Fibroblast of villous mesenchyme (primary cell): ENCODE results near the gene TYMS. TPM values are rescaled to one million over a fixed set of nuclear protein-coding genes. Genes with fewer than 3 reads are reported as not detected.

ENCODE experiments used
- DNase-seq: peaks from one replicate; pipeline ENCODE4 v3.0.0-alpha.2; 2010; ENCODE audit warnings: low read depth
- H3K4me3 ChIP-seq: 2 replicates; pipeline ENCODE4 v1.5.1; 2011; ENCODE audit warnings: low read depth, mild to moderate bottlenecking, low read length
- total RNA-seq: library from RNA; depleted of rRNA; stranded (reverse); fragments of >200 nt; gene quantifications from 2 replicates; pipeline ENCODE4 v1.2.3, GENCODE V29; 2012
- TF ChIP-seq, protein P1 (sequence below): IDR thresholded peaks from 2 replicates; pipeline ENCODE4 v1.5.1; 2012; ENCODE audit warnings: low read depth, mild to moderate bottlenecking, low read length; ENCODE audit not compliant: insufficient read depth

The TYMS gene
- total RNA-seq, 1 donor = 15.1 TPM

DNA sequence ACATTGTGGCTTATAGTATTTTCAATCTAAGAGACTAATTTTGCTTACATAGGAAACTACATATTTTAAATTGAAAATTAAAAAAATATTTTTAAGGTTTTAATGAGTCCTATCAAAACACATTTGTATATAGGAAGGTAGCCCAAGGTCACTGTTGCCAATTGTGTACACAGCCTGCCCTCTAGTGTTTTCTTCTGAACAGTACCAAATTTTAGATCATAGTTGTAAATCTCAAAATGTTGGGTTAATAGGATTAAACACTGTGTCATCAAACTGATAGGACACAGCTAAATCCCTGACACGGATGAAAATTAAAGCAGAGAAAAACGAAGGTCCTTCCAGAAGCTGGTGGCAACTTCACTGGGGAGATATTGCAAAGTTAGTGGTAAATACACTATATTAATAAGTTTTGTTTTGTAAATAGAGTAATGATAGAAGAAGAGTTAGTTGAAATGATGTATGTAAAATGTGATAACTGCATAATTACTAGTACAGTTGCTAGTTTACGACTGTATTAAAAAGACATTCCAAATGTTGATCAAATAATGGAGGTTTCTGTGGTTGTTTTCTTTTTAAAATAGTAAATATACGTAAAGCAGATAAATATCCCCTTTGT is 41.0 kb upstream of the TYMS start:
- DNase-seq = peak; percentile 62
- TF ChIP-seq, protein P1, sequence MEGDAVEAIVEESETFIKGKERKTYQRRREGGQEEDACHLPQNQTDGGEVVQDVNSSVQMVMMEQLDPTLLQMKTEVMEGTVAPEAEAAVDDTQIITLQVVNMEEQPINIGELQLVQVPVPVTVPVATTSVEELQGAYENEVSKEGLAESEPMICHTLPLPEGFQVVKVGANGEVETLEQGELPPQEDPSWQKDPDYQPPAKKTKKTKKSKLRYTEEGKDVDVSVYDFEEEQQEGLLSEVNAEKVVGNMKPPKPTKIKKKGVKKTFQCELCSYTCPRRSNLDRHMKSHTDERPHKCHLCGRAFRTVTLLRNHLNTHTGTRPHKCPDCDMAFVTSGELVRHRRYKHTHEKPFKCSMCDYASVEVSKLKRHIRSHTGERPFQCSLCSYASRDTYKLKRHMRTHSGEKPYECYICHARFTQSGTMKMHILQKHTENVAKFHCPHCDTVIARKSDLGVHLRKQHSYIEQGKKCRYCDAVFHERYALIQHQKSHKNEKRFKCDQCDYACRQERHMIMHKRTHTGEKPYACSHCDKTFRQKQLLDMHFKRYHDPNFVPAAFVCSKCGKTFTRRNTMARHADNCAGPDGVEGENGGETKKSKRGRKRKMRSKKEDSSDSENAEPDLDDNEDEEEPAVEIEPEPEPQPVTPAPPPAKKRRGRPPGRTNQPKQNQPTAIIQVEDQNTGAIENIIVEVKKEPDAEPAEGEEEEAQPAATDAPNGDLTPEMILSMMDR = peak; percentile 74

DNA sequence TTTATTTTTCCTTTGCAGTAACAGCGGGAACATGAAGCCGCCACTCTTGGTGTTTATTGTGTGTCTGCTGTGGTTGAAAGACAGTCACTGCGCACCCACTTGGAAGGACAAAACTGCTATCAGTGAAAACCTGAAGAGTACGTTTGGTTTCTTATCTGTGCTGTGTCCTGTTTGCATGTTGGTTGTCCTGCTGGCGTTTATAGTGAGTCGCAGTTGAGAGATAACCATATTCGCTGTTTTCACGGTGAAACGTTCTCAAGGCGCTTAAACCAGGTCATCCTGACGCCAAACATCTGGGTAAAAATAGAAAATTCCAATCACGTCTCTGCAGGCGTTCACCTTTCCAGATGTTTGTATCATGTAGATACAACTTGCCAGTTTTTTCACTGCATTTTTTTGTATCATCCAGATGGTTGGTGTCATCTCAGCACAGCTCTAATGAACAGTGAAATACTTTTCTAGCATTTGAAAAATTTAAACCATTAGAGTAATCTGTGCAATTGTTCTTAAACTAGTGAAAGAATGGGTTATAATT is 39.4 kb upstream of the TYMS start:
- TF ChIP-seq, protein P1 = no peak
- DNase-seq = no peak
- no peak overlapping the region for H3K4me3 ChIP-seq

More for the DNA sequence above, 41.0 kb upstream of the TYMS start:
- H3K4me3 ChIP-seq = no peak overlapping the region

DNA sequence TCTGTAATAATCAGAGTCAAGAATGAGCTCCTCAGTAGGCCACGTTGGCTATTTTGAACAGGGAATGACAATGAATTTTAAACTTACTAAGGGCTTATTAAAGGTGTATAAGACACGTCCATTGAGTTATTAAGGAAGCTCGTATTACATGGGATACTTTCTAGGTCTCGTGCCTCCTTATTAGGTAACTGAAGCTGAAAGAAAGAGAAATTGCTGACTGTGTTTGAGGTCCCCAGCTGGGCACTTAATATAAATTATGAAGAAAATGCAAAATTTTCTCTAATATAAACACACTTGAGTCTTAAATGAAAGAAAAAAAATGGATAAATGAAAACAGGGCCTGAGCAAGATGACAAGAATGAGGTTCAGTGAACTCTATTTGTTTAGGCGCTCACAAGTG is 38.8 kb upstream of the TYMS start:
- TF ChIP-seq, protein P1 = no peak
- no peak for DNase-seq
- H3K4me3 ChIP-seq = no peak overlapping the region

DNA sequence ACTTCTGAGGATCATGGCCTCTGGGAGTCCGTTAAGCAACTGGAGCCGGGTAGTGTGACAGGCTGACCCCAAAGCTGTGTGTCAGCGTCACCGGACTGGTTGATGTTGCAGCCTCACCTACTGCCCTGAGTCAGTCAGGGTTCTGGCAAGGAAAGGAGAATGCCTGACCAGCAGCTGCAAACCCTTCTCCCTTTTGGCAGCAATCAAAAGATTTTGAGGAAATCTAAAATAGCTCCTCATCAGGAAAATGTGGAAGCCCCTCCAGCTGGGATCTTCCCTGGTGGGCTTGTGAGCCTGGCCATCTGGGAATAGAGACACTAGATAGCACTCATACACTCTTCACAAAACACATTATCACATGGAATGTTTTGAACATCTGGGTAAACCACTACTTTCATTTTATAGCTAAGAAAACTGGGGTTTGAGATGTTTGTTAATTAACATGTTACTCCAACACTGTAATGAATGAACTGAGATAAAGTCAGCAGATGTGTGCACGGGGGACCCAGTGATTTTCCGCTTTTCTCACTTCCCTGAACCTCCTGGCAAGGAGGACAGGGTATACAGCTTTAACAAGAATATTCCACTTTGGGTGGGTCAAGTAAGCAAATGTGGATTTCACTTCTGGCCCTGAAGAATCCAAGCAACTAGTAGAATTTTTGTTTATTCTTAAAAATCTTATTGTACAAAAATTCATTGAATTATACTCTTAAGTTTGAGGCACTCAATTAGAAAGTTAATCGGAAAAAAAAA is 36.0 kb upstream of the TYMS start:
- H3K4me3 ChIP-seq = no peak overlapping the region
- TF ChIP-seq, protein P1 = no peak
- peak; percentile 30 for DNase-seq

DNA sequence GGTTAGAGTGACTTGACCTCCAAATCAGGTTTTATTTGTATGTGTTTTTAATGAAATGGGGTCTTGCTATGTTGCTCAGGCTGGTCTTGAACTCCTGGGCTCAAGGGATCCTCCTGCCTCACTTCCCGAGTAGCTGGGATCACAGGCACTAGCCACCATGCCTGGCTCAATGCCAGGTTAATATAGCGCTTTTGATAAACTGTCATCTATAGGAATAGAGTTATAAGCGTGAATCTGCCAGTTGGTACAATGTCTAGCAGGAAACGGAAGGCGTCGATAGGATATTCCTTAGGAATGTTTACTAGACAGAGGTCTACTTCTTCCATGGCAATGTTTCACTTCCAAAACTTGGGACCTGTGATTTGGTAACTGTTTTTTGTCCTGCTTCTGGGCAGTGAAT is 35.2 kb upstream of the TYMS start:
- DNase-seq = no peak
- TF ChIP-seq, protein P1 = no peak
- no peak overlapping the region for H3K4me3 ChIP-seq

DNA sequence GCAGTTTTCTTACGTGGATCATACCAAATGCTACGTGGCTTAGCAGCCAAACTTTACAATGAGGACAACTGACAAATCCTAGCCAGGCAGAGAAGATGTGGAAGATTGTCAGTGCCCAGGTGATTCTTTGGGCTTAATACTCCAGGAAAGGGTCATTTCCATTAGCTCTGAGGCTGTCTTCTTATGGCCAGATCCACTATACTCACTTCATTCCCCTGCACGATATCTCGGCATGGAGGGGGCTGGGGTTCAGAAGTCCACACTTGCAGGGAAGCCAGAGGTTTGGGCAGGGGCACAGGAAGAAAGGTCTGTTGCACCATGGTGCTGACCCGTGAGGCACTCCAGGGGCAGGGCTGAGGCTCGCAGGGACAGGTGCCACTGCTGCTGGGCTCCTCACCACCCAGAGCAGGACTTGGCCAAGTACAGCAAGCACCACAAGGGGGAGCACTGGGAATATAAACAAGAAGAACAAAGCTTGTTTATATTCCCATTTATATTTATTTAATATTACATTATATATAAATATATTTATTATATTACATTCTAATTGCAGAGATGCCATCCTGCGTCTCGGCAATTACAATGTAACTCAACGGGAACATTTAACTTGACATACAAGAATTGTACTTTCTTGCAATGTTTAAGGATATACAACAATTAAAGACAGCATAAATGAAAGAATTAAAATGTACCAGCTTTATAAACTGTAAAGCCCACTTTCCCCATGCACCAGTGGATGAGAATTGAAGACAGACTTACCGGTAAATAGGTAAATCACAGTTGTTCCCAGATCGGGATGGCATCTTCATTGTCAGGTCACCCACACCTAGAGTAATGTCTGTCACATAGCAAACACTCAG is 33.5 kb upstream of the TYMS start:
- TF ChIP-seq, protein P1 = peak; percentile 75
- peak; percentile 83 for DNase-seq
- no peak overlapping the region for H3K4me3 ChIP-seq
